H1 (cell line): Measurements from ENCODE around the gene ACTR8. TPM values are rescaled to one million over a fixed set of nuclear protein-coding genes. Genes with fewer than 3 reads are reported as not detected.

Experiments used
- CTCF ChIA-PET: fragments of 300-600 bp; sonication (Branson Sonifier 250); formaldehyde crosslinking; loops from one replicate; lab custom pipeline; 2021; ENCODE audit not compliant: partially characterized antibody; lab: Charles Lee
- POLR2A ChIA-PET: fragments of 300-600 bp; sonication (Branson Sonifier 250); formaldehyde crosslinking; loops from one replicate; lab custom pipeline; 2021; ENCODE audit warnings: inconsistent platforms; ENCODE audit not compliant: partially characterized antibody; lab: Charles Lee
- DNase-seq, 2 experiments: peaks; one replicate each; pipeline versions ENCODE4 v3.0.0 to v3.0.0-alpha.2; 2010 to 2022; ENCODE audit warnings: low spot score in 2 of 2, low read depth in 1 of 2, mixed read lengths in 1 of 2
- FAIRE-seq: peaks from 2 replicates; lab custom pipeline; 2011; peaks lifted over from hg19 to GRCh38; lab: Jason Lieb, UNC
- H2AFZ ChIP-seq: 2 replicates; pipeline ENCODE4 v1.8.1; 2012; ENCODE audit warnings: low read length, inconsistent platforms
- H2AK5ac ChIP-seq: 2 replicates; pipeline ENCODE4 v1.6.1; 2013; ENCODE audit warnings: low read depth, low read length
- H2BK120ac ChIP-seq: replicated peaks from 2 replicates; pipeline ENCODE3; 2013; ENCODE audit warnings: low read depth, low read length, inconsistent platforms
- H2BK12ac ChIP-seq: 2 replicates; pipeline ENCODE4 v1.6.1; 2013; ENCODE audit warnings: low read depth, low read length
- H2BK15ac ChIP-seq: 2 replicates; pipeline ENCODE4 v1.6.1; 2013; ENCODE audit warnings: low read length
- H2BK20ac ChIP-seq: 2 replicates; pipeline ENCODE4 v1.6.1; 2013; ENCODE audit warnings: low read length
- H2BK5ac ChIP-seq: 2 replicates; pipeline ENCODE4 v1.6.1; 2013; ENCODE audit warnings: low read depth, low read length
- H3K14ac ChIP-seq: 2 replicates; pipeline ENCODE4 v1.6.1; 2013; ENCODE audit warnings: inconsistent platforms; ENCODE audit not compliant: insufficient read length
- H3K18ac ChIP-seq: 2 replicates; pipeline ENCODE4 v1.6.1; 2013; ENCODE audit warnings: low read length; ENCODE audit errors: extremely low read depth
- H3K23ac ChIP-seq: 2 replicates; pipeline ENCODE4 v1.6.1; 2013; ENCODE audit warnings: inconsistent platforms; ENCODE audit not compliant: insufficient read length
- H3K23me2 ChIP-seq: 2 replicates; pipeline ENCODE4 v1.6.1; 2013; ENCODE audit warnings: low read depth, low read length
- H3K27ac ChIP-seq: 2 replicates; pipeline ENCODE4 v1.6.1; 2011; ENCODE audit warnings: low read depth, low read length, inconsistent platforms
- H3K27me3 ChIP-seq, 4 experiments: replicated peaks in 1 of 4; 1 replicate in 1 of 4; 2 replicates in 3 of 4; pipeline versions ENCODE4 v1.6.1 to v1.8.1; 2011 to 2013; ENCODE audit warnings: low read length in 3 of 4, mild to moderate bottlenecking in 3 of 4, inconsistent platforms in 2 of 4, mixed read lengths in 2 of 4, moderate library complexity in 1 of 4; ENCODE audit not compliant: control insufficient read depth in 3 of 4, insufficient read depth in 3 of 4; ENCODE audit errors: extremely low read depth in 1 of 4
- H3K36me3 ChIP-seq, 4 experiments: 2 replicates each; pipeline versions ENCODE4 v1.6.1 to v1.8.1; 2011 to 2013; ENCODE audit warnings: mild to moderate bottlenecking in 4 of 4, low read length in 3 of 4, moderate library complexity in 2 of 4, control low read depth in 1 of 4, inconsistent platforms in 1 of 4; ENCODE audit not compliant: insufficient read depth in 4 of 4, control insufficient read depth in 2 of 4
- H3K4ac ChIP-seq: replicated peaks from 2 replicates; pipeline ENCODE3; 2013; ENCODE audit warnings: low read length, low read depth, mixed read lengths, inconsistent platforms; ENCODE audit not compliant: insufficient read length
- H3K4me1 ChIP-seq, 4 experiments: replicated peaks in 1 of 4; 1 replicate in 1 of 4; 2 replicates in 3 of 4; pipeline versions ENCODE4 v1.6.1 to v1.8.1; 2011 to 2013; ENCODE audit warnings: low read length in 3 of 4, inconsistent platforms in 2 of 4, mixed read lengths in 1 of 4; ENCODE audit not compliant: insufficient read depth in 4 of 4, control insufficient read depth in 3 of 4
- H3K4me2 ChIP-seq, 2 experiments: 2 replicates each; pipeline versions ENCODE4 v1.6.1 to v1.8.1; 2011 to 2013; ENCODE audit warnings: low read depth in 2 of 2, low read length in 2 of 2, control low read depth in 1 of 2, inconsistent platforms in 1 of 2, mild to moderate bottlenecking in 1 of 2; ENCODE audit not compliant: insufficient read depth in 1 of 2
- H3K4me3 ChIP-seq, 4 experiments: fragments of 200-600, 300-600 bp in 1 of 4; sonication (generic), shearing (Covaris generic), sonication (Bioruptor Twin) in 1 of 4; 2 replicates each; pipeline versions ENCODE4 v1.5.1 to v1.8.1; 2011 to 2016; ENCODE audit warnings: low read length in 4 of 4, low read depth in 3 of 4, control low read depth in 2 of 4, inconsistent platforms in 2 of 4, mild to moderate bottlenecking in 2 of 4, mixed read lengths in 1 of 4, moderate library complexity in 1 of 4; ENCODE audit not compliant: insufficient read depth in 2 of 4; ENCODE audit errors: extremely low read depth in 1 of 4
- H3K56ac ChIP-seq: replicated peaks from 2 replicates; pipeline ENCODE3; 2013; ENCODE audit warnings: low read depth, mild to moderate bottlenecking, mixed read lengths, low read length, inconsistent platforms; ENCODE audit not compliant: insufficient read length
- H3K79me1 ChIP-seq: 2 replicates; pipeline ENCODE4 v1.6.1; 2013; ENCODE audit warnings: low read depth, low read length, control low read depth
- H3K79me2 ChIP-seq, 2 experiments: 2 replicates each; pipeline versions ENCODE4 v1.6.1 to v1.8.1; 2012 to 2013; ENCODE audit warnings: low read length in 2 of 2, mild to moderate bottlenecking in 2 of 2, inconsistent platforms in 1 of 2; ENCODE audit not compliant: insufficient read depth in 2 of 2, control insufficient read depth in 1 of 2
- H3K9ac ChIP-seq, 4 experiments: replicated peaks in 1 of 4; 1 replicate in 1 of 4; 2 replicates in 3 of 4; pipeline versions ENCODE4 v1.6.1 to v1.8.1; 2011 to 2013; ENCODE audit warnings: low read depth in 3 of 4, low read length in 3 of 4, control low read depth in 2 of 4, mild to moderate bottlenecking in 2 of 4, moderate library complexity in 2 of 4, inconsistent platforms in 1 of 4; ENCODE audit errors: extremely low read depth in 1 of 4
- H3K9me3 ChIP-seq, 2 experiments: 2 replicates each; pipeline versions ENCODE4 v1.6.1 to v1.8.1; 2012 to 2013; ENCODE audit warnings: mild to moderate bottlenecking in 2 of 2, moderate library complexity in 2 of 2, control low read depth in 1 of 2, inconsistent platforms in 1 of 2, low read depth in 1 of 2, low read length in 1 of 2, mixed read lengths in 1 of 2; ENCODE audit not compliant: insufficient read depth in 2 of 2
- H4K20me1 ChIP-seq, 2 experiments: replicated peaks in 1 of 2; 2 replicates each; pipeline versions ENCODE3 to v1.8.1; 2011 to 2013; ENCODE audit warnings: inconsistent platforms in 2 of 2, low read length in 2 of 2, mild to moderate bottlenecking in 1 of 2; ENCODE audit not compliant: insufficient read depth in 2 of 2, control insufficient read depth in 1 of 2
- H4K5ac ChIP-seq: 2 replicates; pipeline ENCODE4 v1.6.1; 2013; ENCODE audit warnings: low read length, low read depth, mixed read lengths, inconsistent platforms; ENCODE audit not compliant: insufficient read length
- H4K8ac ChIP-seq: 2 replicates; pipeline ENCODE4 v1.8.0; 2013; ENCODE audit warnings: mild to moderate bottlenecking, moderate library complexity, low read length, inconsistent platforms; ENCODE audit not compliant: insufficient read depth; ENCODE audit errors: extremely low read depth
- H4K91ac ChIP-seq: replicated peaks from 2 replicates; pipeline ENCODE3; 2013; ENCODE audit warnings: low read length, mixed read lengths, inconsistent platforms; ENCODE audit not compliant: insufficient read length
- BCL11A ChIP-seq, 2 experiments: IDR thresholded peaks; one replicate each; pipeline ENCODE4 v1.6.1; 2011; ENCODE audit warnings: low read depth in 2 of 2, low read length in 2 of 2, mild to moderate bottlenecking in 2 of 2
- CEBPB ChIP-seq: IDR thresholded peaks from 2 replicates; pipeline ENCODE4 v1.6.1; 2012; ENCODE audit warnings: low read depth, low read length
- CREB1 ChIP-seq: IDR thresholded peaks from 2 replicates; pipeline ENCODE4 v1.6.1; 2012; ENCODE audit warnings: inconsistent platforms
- EP300 ChIP-seq, 2 experiments: IDR thresholded peaks; 1 replicate in 1 of 2; 2 replicates in 1 of 2; pipeline ENCODE4 v1.6.1; 2011 to 2012; ENCODE audit warnings: low read depth in 2 of 2, low read length in 2 of 2, mild to moderate bottlenecking in 2 of 2, borderline replicate concordance in 1 of 2, inconsistent platforms in 1 of 2, moderate library complexity in 1 of 2
- HDAC2 ChIP-seq, 2 experiments: fragments of 300-600 bp in 1 of 2; sonication (generic) in 1 of 2; IDR thresholded peaks; 2 replicates each; pipeline ENCODE4 v1.6.1; 2011 to 2012; ENCODE audit warnings: low read depth in 2 of 2, low read length in 2 of 2, mild to moderate bottlenecking in 2 of 2, moderate library complexity in 2 of 2, borderline replicate concordance in 1 of 2, inconsistent platforms in 1 of 2
- KDM5A ChIP-seq: fragments of 200-600 bp; IDR thresholded peaks from 2 replicates; pipeline ENCODE4 v1.7.1; 2012; ENCODE audit warnings: mild to moderate bottlenecking, low read length, inconsistent platforms, mixed read lengths
- NANOG ChIP-seq: IDR thresholded peaks from 2 replicates; pipeline ENCODE4 v1.6.1; 2011; ENCODE audit warnings: low read length, low read depth, mild to moderate bottlenecking, inconsistent platforms; ENCODE audit not compliant: insufficient read depth, poor library complexity, severe bottlenecking
- NRF1 ChIP-seq: IDR thresholded peaks from 2 replicates; pipeline ENCODE4 v1.6.1; 2011; ENCODE audit warnings: mild to moderate bottlenecking, low read depth, low read length, improper control_type of control experiment
- PHF8 ChIP-seq: fragments of 200-600 bp; sonication (generic); conservative IDR thresholded peaks from 2 replicates; pipeline ENCODE4 v1.7.1; 2012; ENCODE audit warnings: low read depth, mild to moderate bottlenecking, inconsistent platforms, low read length, moderate library complexity
- RBBP5 ChIP-seq: IDR thresholded peaks from 2 replicates; pipeline ENCODE4 v1.7.1; 2012; ENCODE audit warnings: low read depth, mild to moderate bottlenecking, inconsistent platforms, low read length, moderate library complexity, borderline replicate concordance
- RXRA ChIP-seq: IDR thresholded peaks from 2 replicates; pipeline ENCODE4 v1.6.1; 2011; ENCODE audit warnings: low read depth, mild to moderate bottlenecking, low read length, moderate library complexity; ENCODE audit not compliant: insufficient read depth
- TAF7 ChIP-seq: optimal IDR thresholded peaks from 2 replicates; pipeline ENCODE3; 2011; ENCODE audit warnings: low read depth, mild to moderate bottlenecking, inconsistent platforms, low read length, moderate library complexity, borderline replicate concordance
- WGBS, 2 experiments: shearing (Covaris generic) in 1 of 2; methylation state at CpG; one replicate each; pipeline versions ENCODE4 v1.1.6 to v1.1.7; 2013 to 2015; ENCODE audit warnings: low lambda C conversion rate in 2 of 2, mixed read lengths in 2 of 2, inconsistent platforms in 1 of 2, low coverage in 1 of 2, missing lambda C conversion rate in 1 of 2; ENCODE audit not compliant: insufficient replicate concordance in 2 of 2, insufficient coverage in 1 of 2, insufficient read length in 1 of 2; ENCODE audit errors: extremely low coverage in 1 of 2, missing lambda C conversion rate in 1 of 2; 5-methylcytosine and 5-hydroxymethylcytosine counted together
- polyA plus RNA-seq, 7 experiments: library from polyadenylated mRNA; depleted of rRNA in 3 of 7; stranded (reverse) in 5 of 7; unstranded in 2 of 7; fragments of >200 nt in 5 of 7; fragments of 200-250 nt in 2 of 7; gene quantifications; 1 replicate in 5 of 7; 2 replicates in 1 of 7; 4 replicates in 1 of 7; pipeline versions ENCODE4 v1.2.1 to v1.2.3, GENCODE V29; 2011 to 2013; ENCODE audit warnings: missing spikeins in 2 of 7, mixed read lengths in 2 of 7
- total RNA-seq: library from RNA; stranded (reverse); fragmentation: NEBNext Ultra II Directional; extraction: Animal tissue kit (Norgen Biotek cat#: 25700); gene quantifications from 2 replicates; pipeline ENCODE4 v1.2.1, GENCODE V29; 2021
- TF ChIP-seq, protein P1 (sequence below): IDR thresholded peaks from 2 replicates; pipeline ENCODE4 v1.6.1; 2012; ENCODE audit warnings: inconsistent platforms

Gene ACTR8
- total and polyA plus RNA-seq, 2 of the 8 experiments (the other 6 are each of a cell fraction or from before 2014, with no cell fraction given) = 8.3 to 26.9 TPM

DNA sequence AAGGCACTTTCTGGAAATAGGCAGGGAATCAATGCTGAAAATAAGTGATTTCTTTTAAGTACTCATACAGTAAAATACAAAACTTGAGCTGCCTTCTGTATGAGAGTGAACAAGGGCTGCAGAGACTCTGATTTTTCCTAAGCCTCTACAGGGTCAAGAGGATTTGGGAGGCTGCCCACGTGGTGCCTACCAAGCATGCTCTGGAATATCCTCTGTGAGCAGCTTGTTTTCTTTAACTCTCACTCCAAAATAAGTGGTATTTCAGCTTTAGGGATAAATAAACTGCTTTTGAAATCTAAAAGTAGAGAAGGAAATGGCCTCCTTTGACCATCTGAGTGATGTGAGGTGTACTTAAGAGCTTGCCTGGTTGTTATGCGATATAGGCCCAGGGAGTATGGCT, 17.8 kb upstream of the ACTR8 start:
- H2AK5ac ChIP-seq = no peak overlapping the region
- FAIRE-seq (no peak), DNase-seq (no peak)
- no peak overlapping the region for H2BK20ac ChIP-seq
- POLR2A ChIA-PET = interaction anchor here (1.2 kb wide), 1 partner anchor 8 kb away, joined by 6 read pairs; the partner anchor contains the start of gene SELENOK
- H2AFZ ChIP-seq = peak overlapping the region; percentile 3; the same call in 1 of the 2 replicates
- H3K79me1 ChIP-seq = no peaks in the 10 kb centered on the region
- H3K79me2 ChIP-seq = no peaks in the 10 kb centered on the region
- H3K4me1 ChIP-seq = no peaks in the 10 kb centered on the region
- H3K4me2 ChIP-seq = no peak overlapping the region
- WGBS, 2 experiments = 73% methylated on average over 2 of the region's 2 CpGs; no CpG with 5 or more reads in 1 of the 2 experiments
- no peaks in the 10 kb centered on the region for H4K20me1 ChIP-seq
- no peaks in the 10 kb centered on the region for H3K23me2 ChIP-seq
- no peak overlapping the region for H3K27ac ChIP-seq
- H4K5ac ChIP-seq = no peak overlapping the region
- H2BK120ac ChIP-seq = no peak overlapping the region
- H3K9me3 ChIP-seq = no peaks in the 10 kb centered on the region
- no peak overlapping the region for H3K23ac ChIP-seq
- CTCF ChIA-PET = interaction anchor here (1.1 kb wide), 1 partner anchor 10 kb away, joined by 5 read pairs; no protein-coding TSS in a partner anchor
- no peak overlapping the region for H2BK5ac ChIP-seq
- no peak overlapping the region for H3K14ac ChIP-seq
- H3K4ac ChIP-seq = no peak overlapping the region
- no peaks in the 10 kb centered on the region for H3K36me3 ChIP-seq
- H3K4me3 ChIP-seq = no peak overlapping the region
- no peak overlapping the region for H4K91ac ChIP-seq
- H3K56ac ChIP-seq = no peak overlapping the region
- no peak overlapping the region for H3K18ac ChIP-seq
- H4K8ac ChIP-seq = no peak overlapping the region
- H2BK15ac ChIP-seq = no peak overlapping the region
- H3K27me3 ChIP-seq = peaks cover 0 to 3% (median under 1%) of the 10 kb centered on the region in 4 experiments; a peak in 3 of 7 replicates
- H2BK12ac ChIP-seq = no peak overlapping the region
- no peak overlapping the region for H3K9ac ChIP-seq
- TF ChIP-seq CREB1 (no peak), CEBPB (no peak), RXRA (no peak), RBBP5 (no peak), TAF7 (no peak), PHF8 (no peak), BCL11A (IDR thresholded peaks at IDR 0.05; ENCODE audit: low read depth in 2 of 2, low read length in 2 of 2) (no peak), NRF1 (no peak), KDM5A (no peak), HDAC2 (IDR thresholded peaks at IDR 0.05; ENCODE audit: borderline replicate concordance in 1 of 2, low read depth in 2 of 2, low read length in 2 of 2) (no peak), NANOG (no peak), EP300 (IDR thresholded peaks at IDR 0.05; ENCODE audit: borderline replicate concordance in 1 of 2, low read depth in 2 of 2, low read length in 2 of 2) (no peak)
- TF ChIP-seq, protein P1, sequence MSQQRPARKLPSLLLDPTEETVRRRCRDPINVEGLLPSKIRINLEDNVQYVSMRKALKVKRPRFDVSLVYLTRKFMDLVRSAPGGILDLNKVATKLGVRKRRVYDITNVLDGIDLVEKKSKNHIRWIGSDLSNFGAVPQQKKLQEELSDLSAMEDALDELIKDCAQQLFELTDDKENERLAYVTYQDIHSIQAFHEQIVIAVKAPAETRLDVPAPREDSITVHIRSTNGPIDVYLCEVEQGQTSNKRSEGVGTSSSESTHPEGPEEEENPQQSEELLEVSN = no peak
